ENCODE results near the gene ETS1. TPM values are rescaled to one million over a fixed set of nuclear protein-coding genes. Genes with fewer than 3 reads are reported as not detected.
A peak's percentile ranks its signal among the peaks of the same experiment; 100 is the strongest.

The ETS1 gene
- polyA plus RNA-seq, 1 donor (not counting 4 experiments of a cell fraction or from before 2014, with no cell fraction given): 41.0 TPM

DNA sequence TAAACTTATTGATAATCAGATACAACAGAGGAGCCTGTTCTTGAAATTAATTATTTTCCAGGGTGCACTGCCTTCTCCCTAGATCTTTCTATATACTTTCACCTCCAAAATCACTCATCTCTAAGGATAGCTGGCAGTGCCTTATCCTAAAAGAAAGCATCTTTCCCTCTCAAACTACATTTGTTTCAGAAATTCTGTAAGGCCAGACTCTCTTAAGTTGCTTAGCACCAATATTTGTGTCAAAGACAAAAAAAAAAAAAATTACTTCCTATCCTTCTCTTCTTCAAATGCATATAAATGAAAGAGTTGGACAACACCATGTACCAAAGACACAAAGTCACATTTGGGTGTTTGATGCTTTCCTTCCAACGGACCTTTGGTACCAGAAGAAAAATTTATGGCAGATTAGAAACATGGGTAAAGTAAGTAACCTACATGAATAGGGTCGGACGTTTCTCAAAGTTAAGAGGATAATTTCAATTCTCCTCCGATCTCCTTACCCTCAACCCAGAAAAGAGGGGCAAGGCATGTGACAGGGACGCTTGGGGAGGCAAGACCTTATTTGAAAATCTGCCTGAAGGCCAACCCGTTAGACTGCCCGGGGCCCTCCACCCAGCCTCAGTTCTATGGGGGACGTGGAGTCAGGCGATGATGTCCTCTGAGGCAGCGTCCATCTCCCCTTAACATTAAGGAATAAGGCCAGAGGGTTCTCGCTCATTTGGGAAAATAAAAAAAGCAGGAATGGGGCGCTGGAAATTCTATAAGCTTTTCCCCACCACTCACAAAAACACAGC lies 66.3 kb downstream of the ETS1 start:
- FAIRE-seq (no peak), DNase-seq (ENCODE audit: low read depth, low spot score) (no peak)
- H4K20me1 ChIP-seq (ENCODE audit: control insufficient read depth, extremely low read depth, insufficient read depth, low read length): peaks cover 30% of the 10 kb centered on the region
- peak overlapping the region; percentile 75 to 96 (median 94) for H3K4me3 ChIP-seq (ENCODE audit: control insufficient read depth in 2 of 3, extremely low read depth in 1 of 3, insufficient read depth in 2 of 3, low read depth in 1 of 3, low read length in 3 of 3)
- peak overlapping the region; percentile 90 for H3K27ac ChIP-seq (ENCODE audit: control insufficient read depth, insufficient read depth, low read length)
- peak overlapping the region; percentile 95 for H3K4me2 ChIP-seq (ENCODE audit: control insufficient read depth, extremely low read depth, insufficient read depth, low read depth, low read length)
- H2AFZ ChIP-seq (ENCODE audit: control insufficient read depth, low read length): no peak overlapping the region
- peaks cover 59% of the 10 kb centered on the region for H3K79me2 ChIP-seq (ENCODE audit: control insufficient read depth, insufficient read depth, low read length)
- H3K4me1 ChIP-seq (ENCODE audit: control insufficient read depth, extremely low read depth, insufficient read depth, low read length): peaks cover 70% of the 10 kb centered on the region
- peaks cover under 1% of the 10 kb centered on the region for H3K9me1 ChIP-seq (ENCODE audit: control insufficient read depth, extremely low read depth, insufficient read depth, low read length)
- H3K9me3 ChIP-seq (ENCODE audit: control insufficient read depth, low read depth, low read length): no peaks in the 10 kb centered on the region
- TF ChIP-seq EZH2 (IDR thresholded peaks at IDR 0.05; ENCODE audit: low read length): no peak
- TF ChIP-seq, protein P1, sequence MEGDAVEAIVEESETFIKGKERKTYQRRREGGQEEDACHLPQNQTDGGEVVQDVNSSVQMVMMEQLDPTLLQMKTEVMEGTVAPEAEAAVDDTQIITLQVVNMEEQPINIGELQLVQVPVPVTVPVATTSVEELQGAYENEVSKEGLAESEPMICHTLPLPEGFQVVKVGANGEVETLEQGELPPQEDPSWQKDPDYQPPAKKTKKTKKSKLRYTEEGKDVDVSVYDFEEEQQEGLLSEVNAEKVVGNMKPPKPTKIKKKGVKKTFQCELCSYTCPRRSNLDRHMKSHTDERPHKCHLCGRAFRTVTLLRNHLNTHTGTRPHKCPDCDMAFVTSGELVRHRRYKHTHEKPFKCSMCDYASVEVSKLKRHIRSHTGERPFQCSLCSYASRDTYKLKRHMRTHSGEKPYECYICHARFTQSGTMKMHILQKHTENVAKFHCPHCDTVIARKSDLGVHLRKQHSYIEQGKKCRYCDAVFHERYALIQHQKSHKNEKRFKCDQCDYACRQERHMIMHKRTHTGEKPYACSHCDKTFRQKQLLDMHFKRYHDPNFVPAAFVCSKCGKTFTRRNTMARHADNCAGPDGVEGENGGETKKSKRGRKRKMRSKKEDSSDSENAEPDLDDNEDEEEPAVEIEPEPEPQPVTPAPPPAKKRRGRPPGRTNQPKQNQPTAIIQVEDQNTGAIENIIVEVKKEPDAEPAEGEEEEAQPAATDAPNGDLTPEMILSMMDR (optimal IDR thresholded peaks at IDR 0.05 in 1 of 3, IDR thresholded peaks at IDR 0.05 in 1 of 3, conservative IDR thresholded peaks at IDR 0.05 in 1 of 3; ENCODE audit: extremely low read depth in 1 of 3, insufficient read depth in 2 of 3, low read length in 3 of 3): peak in 1 of 3 experiments; percentile 6
- peaks cover 0 to 21% of the 10 kb centered on the region in 2 experiments for H3K36me3 ChIP-seq (ENCODE audit: control insufficient read depth in 2 of 2, extremely low read depth in 1 of 2, insufficient read depth in 2 of 2, low read length in 2 of 2)
- dilution Hi-C loops (cut with MboI; ENCODE audit: extremely low pct_ligation_motif_present, low sequenced_read_pairs): loop anchor here (25.0 kb wide), 1 partner anchor 91 kb away; no protein-coding TSS in a partner anchor
- H3K9ac ChIP-seq (ENCODE audit: control insufficient read depth, extremely low read depth, insufficient read depth, low read length): peak overlapping the region; percentile 95
- no peaks in the 10 kb centered on the region for H3K27me3 ChIP-seq (ENCODE audit: control insufficient read depth, extremely low read depth, insufficient read depth, low read length)

DNA sequence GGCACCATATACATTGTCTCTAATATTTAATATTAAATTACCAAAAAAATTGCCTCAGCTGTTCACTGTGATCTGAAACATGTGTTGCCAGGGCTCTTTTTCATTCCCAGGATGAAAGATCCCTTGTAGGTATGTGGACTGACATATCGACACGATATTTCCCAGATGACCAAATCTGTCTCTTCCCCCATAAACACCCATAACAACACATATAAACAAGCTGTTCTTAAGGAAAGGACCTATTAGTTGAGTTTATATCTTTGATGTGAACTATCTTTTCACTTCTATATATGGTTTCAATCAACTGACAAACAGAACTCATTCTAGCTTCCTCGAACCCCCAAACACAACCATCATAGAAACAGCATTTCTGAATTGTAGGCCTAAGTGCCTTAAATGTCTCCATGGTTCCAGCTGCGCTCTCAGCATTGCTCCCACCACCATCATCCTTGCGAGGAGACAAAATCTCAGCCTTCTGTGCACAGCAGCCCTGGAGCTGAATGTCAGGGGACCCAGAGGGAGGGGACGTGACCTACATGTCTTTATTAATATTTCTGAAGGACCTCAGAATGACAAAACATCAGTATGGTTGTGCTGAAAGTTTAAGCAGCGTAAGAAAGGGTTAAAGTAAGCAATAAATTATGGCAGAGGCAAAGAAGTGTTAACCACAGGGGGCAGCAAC lies 67.0 kb downstream of the ETS1 start:
- Histone ChIP-seq H3K9me3 (ENCODE audit: control insufficient read depth, low read depth, low read length) (no peaks in the 10 kb centered on the region), H3K4me2 (ENCODE audit: control insufficient read depth, extremely low read depth, insufficient read depth, low read depth, low read length) (peak overlapping the region; percentile 95), H3K9me1 (ENCODE audit: control insufficient read depth, extremely low read depth, insufficient read depth, low read length) (peaks cover 5% of the 10 kb centered on the region), H3K27ac (ENCODE audit: control insufficient read depth, insufficient read depth, low read length) (peak overlapping the region; percentile 90), H4K20me1 (ENCODE audit: control insufficient read depth, extremely low read depth, insufficient read depth, low read length) (peaks cover 30% of the 10 kb centered on the region), H3K9ac (ENCODE audit: control insufficient read depth, extremely low read depth, insufficient read depth, low read length) (peak overlapping the region; percentile 95), H3K79me2 (ENCODE audit: control insufficient read depth, insufficient read depth, low read length) (peaks cover 67% of the 10 kb centered on the region), H3K4me1 (ENCODE audit: control insufficient read depth, extremely low read depth, insufficient read depth, low read length) (peaks cover 71% of the 10 kb centered on the region), H2AFZ (ENCODE audit: control insufficient read depth, low read length) (no peak overlapping the region), H3K4me3 (ENCODE audit: control insufficient read depth in 2 of 3, extremely low read depth in 1 of 3, insufficient read depth in 2 of 3, low read depth in 1 of 3, low read length in 3 of 3) (peak overlapping the region; percentile 75 to 96 (median 94)), H3K27me3 (ENCODE audit: control insufficient read depth, extremely low read depth, insufficient read depth, low read length) (no peaks in the 10 kb centered on the region), H3K36me3 (ENCODE audit: control insufficient read depth in 2 of 2, extremely low read depth in 1 of 2, insufficient read depth in 2 of 2, low read length in 2 of 2) (peaks cover 0 to 24% of the 10 kb centered on the region in 2 experiments)
- DNase-seq (ENCODE audit: low read depth, low spot score) (no peak), FAIRE-seq (no peak)
- dilution Hi-C loops (cut with MboI; ENCODE audit: extremely low pct_ligation_motif_present, low sequenced_read_pairs): loop anchor here (25.0 kb wide), 1 partner anchor 92 kb away; no protein-coding TSS in a partner anchor
- no peak for TF ChIP-seq EZH2 (IDR thresholded peaks at IDR 0.05; ENCODE audit: low read length)
- TF ChIP-seq, protein P1 (optimal IDR thresholded peaks at IDR 0.05 in 1 of 3, IDR thresholded peaks at IDR 0.05 in 1 of 3, conservative IDR thresholded peaks at IDR 0.05 in 1 of 3; ENCODE audit: extremely low read depth in 1 of 3, insufficient read depth in 2 of 3, low read length in 3 of 3): peak in 1 of 3 experiments; percentile 14

Data from keratinocyte (primary cell).